Measurements from ENCODE around the gene JAK1.

The JAK1 gene

GRCh38 chr1:64917907-64918306 lies 48.4 kb downstream of the JAK1 start:
- no peak for DNase-seq

DNA sequence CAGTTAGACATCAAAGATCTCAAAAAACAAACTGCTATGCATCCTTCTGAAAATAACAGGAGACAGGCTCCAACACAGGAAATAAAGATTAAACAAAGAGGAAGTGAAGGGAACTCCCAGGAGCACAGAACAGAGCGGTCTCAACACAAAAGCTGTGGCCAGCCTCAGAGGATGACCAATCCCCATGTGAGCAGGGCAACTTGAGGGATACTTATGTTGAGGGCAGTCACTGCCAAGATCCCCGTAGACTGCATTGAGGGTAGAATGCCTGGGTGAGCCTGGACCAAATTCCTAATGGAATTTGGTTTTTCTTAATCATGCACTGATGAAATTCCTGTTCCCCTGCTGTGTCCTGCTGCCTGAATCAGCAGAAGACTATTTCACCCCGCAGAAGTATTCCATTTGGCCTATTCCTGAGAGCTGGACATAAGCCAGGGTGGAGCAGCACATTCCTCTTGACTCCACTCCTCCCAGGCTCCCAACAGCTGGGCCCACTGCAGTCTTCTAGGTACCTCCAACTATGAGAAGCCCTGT lies 49.0 kb downstream of the JAK1 start:
- no peak for DNase-seq

GRCh38 chr1:64915381-64916274 lies 50.7 kb downstream of the JAK1 start:
- DNase-seq: no peak

GRCh38 chr1:64913361-64914015 lies 52.9 kb downstream of the JAK1 start:
- DNase-seq: no peak

- DNase-seq: no peak
Observed at GRCh38 chr1:64912191-64912590, 54.2 kb downstream of the JAK1 start.

DNA sequence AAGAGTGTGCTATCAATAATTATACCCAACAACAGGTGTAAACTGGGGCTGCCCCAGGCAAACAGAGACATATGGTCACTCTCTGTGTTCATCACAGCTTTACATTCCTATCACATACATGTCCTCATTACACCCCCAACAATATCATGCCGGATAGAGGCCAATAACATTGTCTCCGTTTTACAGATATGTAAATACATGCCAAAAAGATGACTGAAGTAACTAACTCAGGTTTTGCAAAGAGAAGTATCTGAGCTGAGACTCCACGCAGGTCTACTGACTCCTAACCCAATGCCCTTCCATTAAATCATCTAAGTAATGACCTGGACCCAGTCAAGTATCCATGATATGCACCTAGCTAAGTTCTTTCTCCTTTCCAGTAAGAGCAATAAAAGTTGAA lies 55.0 kb downstream of the JAK1 start:
- DNase-seq: no peak

- DNase-seq: no peak
Observed at GRCh38 chr1:64909031-64909430, 57.3 kb downstream of the JAK1 start.

DNA sequence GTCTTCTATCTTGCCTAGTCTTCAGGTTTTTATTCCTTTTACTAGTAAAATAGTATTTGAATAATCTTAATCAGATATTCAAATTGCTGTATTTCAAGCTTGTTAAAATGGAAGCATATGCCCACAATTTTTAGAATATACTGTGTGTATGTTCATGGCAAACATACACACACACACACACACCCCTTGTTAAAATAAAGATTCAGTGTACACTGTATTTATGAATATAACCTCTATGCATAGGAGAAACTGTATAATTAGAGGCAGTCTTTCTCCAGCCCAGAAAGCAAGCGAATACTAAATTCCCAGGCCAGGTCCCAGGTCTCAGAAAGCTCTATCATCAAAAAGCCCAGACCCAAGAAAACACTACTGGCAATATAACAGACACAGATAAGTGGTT lies 57.8 kb downstream of the JAK1 start:
- DNase-seq: no peak

DNA sequence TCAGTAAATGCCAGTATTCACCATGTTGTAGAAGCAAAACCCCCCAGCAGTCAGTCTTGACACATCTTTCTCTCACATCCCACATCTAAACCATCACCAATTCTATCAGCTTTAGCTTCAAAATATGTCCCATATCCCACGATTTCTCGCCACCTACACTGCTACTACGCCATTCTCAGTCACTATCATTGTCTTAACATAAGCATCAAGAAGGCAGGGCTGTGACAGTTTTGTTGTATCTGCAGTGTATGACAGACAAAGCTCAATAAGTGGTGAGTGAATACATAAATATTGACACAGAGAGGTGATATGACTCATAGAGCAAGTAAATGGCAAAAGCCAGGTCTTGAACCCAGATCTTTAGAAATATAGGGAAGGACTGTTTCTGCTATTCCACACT lies 59.9 kb downstream of the JAK1 start:
- no peak for DNase-seq

DNA sequence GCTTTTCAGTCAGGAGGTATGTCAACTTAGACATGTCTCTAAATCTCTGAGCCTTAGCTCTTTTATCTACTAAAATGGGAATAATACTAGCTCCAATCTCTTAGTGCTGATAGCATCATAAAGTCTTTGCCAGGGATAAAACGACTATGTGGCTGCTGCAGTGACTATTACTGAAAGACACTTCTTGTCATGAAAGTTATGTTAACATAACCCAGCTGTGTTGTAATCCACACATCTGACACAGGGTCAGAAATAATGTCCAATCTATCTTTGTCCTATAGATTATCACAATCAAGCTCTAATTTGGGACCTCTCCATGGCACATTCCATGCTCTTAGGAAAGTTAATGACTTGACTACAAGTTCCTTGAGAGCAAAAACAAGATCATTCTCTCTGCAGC lies 62.8 kb downstream of the JAK1 start:
- no peak for DNase-seq

GRCh38 chr1:64901663-64902062 lies 64.7 kb downstream of the JAK1 start:
- DNase-seq: no peak

DNA sequence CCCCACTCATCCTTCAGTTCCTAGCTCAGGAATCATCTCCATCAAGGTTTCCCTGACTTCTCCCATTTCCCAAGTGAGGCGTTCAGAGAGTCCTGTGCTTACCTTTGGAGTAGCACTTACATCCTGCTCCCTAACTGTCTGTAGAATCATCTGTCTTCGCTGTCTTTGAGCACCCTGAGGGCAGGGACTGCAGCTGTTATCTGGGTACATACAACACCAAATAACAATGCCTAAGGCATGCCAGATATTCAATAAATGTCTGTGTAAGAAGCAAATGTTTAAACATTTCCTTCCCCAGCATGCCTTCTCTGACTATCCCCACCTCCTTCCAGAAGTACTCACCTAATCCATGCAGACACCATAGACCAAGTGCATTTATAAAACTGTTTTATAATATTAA lies 65.4 kb downstream of the JAK1 start:
- no peak for DNase-seq

GRCh38 chr1:64898107-64898861 lies 68.1 kb downstream of the JAK1 start:
- DNase-seq: no peak

DNA sequence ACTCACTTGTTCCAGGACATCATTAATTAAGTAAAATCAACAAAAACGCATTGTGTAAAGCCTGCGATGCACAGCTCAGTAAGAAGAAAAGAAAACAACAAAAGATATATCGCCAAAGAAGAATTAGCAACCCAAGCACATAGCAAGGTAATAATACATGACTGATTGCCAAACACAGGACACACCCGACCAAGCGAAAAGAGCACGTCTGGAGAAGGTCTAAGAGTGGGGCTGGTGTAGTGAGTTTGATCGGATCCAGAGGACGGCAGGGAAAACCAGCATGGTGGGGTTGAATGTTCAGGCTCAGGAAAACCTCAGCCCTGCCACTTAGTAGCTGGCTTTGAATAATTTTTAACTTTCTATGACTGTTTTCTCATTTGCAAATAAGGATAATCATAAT lies 69.8 kb downstream of the JAK1 start:
- DNase-seq: no peak

DNA sequence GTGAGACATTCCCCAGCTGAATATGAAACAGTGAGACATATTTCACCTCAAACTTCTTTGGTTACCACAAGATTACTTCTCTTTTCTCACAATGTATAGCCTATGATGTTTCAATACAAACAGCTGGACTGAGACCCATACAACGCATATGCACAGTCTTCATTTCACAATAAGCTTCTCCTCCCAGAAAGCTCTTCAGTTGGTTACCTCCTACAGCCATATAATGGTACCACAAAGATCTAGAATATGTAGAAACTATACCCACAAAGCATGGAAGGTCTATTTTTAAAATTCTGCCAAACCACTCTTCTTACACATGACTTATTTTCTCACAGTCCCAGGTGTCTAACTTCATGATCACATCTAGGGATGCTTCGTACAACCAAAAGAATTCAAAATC lies 70.8 kb downstream of the JAK1 start:
- no peak for DNase-seq

DNA sequence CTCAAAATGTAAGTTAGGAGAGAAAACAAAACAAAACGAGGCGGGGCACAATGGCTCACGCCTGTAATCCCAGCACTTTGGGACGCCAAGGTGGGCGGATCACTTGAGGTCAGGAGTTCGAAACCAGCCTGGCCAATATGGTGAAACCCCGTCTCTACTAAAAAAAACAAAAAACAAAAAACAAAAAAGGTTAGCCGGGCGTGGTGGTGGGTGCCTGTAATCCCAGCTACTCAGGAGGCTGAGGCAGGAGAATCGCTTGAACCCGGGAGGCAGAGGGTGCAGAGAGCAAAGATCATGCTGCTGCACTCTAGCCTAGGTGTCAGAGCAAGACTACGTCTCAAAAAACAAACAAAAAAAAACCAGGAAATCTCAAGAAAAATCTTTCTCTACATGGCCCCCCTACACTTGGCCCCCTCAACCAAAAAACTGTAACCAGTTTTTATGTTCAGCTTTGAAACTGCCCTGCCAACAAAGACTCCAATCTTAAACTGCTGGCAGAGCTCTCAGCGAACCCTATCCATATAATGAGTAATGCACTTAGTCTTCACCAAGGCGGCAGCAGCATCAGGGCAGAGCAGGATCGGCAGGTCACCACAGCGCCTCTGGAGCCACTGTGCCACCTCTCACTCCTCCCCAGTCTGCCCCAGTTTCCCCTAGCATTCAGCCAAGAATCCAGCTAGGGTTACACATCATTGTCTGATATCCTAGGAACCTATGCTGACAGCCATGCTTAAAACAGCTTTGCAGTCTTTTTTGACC lies 71.7 kb downstream of the JAK1 start:
- no peak for DNase-seq

- DNase-seq: no peak
Observed at GRCh38 chr1:64893921-64894320, 72.4 kb downstream of the JAK1 start.

- DNase-seq: no peak
Observed at GRCh38 chr1:64892576-64893573, 73.5 kb downstream of the JAK1 start.

GRCh38 chr1:64891448-64891825 lies 74.9 kb downstream of the JAK1 start:
- no peak for DNase-seq

DNA sequence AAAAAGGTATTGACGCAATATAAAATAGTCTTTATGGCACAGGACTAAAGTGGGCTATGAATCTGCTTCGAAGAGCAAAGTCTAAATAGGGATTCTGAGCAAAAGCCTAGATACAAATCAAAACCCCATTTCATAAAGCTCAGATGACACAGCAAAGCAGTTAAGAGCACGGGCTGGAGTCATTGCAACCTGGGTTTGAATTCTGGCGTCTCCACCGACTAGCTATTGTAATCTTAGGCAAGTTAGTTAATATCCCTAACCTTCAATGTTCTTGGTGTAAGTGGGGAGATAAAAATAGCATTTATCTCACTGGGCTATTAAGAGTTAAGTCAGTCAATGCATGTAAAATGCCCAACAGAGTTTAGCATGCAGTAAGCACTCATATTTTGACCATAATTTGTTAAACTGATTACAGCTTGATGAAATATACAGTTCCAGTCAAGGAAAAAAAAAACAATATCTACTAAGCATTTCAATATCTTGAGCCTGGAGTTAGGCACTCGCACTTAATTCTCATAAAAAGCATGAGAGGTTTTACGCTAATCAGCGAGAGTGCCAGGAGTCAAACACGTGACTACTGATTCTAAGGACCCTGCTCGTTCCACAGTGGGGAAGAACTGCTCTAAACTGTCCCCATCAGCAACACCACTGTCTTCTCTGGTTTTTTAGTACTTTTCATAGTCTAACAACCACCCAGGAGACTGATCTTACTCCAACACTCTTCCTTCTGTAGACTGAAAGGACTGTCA lies 75.5 kb downstream of the JAK1 start:
- no peak for DNase-seq

Measured in midbrain (tissue), 1 donor.